ENCODE results near the gene AKR1D1.

The AKR1D1 gene

DNA sequence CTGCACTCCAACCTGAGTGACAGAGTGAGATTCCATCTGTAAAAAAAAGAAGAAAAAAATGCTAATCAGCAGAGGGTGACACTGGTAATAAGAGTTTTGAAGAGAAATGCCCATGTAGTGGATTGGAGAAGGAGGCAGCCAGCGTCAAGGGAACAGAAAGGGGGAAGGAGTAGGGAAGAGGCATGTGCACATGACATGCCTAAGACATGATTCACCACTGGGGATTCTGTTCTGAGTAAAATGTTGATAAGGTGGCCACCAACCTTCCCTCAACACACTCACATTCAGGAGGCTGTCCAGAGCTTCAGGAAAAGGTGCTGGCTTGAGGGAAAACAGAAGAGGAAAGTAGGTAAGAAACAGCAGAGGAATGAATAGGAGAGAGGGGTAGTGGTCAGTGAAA lies 39.9 kb downstream of the AKR1D1 start (continued):
- TF ChIP-seq EGR2 (tag by site-specific recombination; IDR thresholded peaks at IDR 0.05; ENCODE audit: low read depth), result no peak

DNA sequence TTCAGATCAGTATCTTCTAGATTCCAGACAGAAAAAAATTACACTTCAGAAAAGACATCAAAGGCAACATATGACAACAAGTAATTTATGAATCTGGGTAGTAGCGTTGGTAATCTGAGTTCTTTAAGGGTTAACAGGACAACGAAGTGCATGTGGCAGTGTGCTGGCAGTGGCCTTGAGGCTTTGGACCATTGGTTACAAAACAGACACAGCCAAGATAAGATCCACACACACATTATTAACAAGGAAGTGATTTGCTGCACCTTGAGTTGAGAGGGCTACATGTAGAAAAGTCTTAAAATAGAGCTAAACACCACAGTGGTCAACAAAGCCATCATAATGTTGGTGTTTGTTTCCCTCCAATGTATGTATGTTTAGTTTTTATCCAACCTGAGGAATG lies 40.6 kb downstream of the AKR1D1 start:
- POLR2A ChIA-PET, result no interaction called here
- CTCF ChIA-PET, result no interaction called here
- no peaks in the 10 kb centered on the region for H3K9me3 ChIP-seq (ENCODE audit: control insufficient read depth, insufficient read depth, low read depth, low read length)
- H3K36me3 ChIP-seq (ENCODE audit: control insufficient read depth in 2 of 2, insufficient read depth in 1 of 2, low read length in 2 of 2), result no peaks in the 10 kb centered on the region
- H3K27ac ChIP-seq (ENCODE audit: extremely low read depth, low read depth, low read length), result no peak overlapping the region
- no peak overlapping the region for H3K4me3 ChIP-seq (ENCODE audit: low read depth, low read length)
- TF ChIP-seq ZNF248 (tag by site-specific recombination; IDR thresholded peaks at IDR 0.05), result no peak
- TF ChIP-seq, protein P1, sequence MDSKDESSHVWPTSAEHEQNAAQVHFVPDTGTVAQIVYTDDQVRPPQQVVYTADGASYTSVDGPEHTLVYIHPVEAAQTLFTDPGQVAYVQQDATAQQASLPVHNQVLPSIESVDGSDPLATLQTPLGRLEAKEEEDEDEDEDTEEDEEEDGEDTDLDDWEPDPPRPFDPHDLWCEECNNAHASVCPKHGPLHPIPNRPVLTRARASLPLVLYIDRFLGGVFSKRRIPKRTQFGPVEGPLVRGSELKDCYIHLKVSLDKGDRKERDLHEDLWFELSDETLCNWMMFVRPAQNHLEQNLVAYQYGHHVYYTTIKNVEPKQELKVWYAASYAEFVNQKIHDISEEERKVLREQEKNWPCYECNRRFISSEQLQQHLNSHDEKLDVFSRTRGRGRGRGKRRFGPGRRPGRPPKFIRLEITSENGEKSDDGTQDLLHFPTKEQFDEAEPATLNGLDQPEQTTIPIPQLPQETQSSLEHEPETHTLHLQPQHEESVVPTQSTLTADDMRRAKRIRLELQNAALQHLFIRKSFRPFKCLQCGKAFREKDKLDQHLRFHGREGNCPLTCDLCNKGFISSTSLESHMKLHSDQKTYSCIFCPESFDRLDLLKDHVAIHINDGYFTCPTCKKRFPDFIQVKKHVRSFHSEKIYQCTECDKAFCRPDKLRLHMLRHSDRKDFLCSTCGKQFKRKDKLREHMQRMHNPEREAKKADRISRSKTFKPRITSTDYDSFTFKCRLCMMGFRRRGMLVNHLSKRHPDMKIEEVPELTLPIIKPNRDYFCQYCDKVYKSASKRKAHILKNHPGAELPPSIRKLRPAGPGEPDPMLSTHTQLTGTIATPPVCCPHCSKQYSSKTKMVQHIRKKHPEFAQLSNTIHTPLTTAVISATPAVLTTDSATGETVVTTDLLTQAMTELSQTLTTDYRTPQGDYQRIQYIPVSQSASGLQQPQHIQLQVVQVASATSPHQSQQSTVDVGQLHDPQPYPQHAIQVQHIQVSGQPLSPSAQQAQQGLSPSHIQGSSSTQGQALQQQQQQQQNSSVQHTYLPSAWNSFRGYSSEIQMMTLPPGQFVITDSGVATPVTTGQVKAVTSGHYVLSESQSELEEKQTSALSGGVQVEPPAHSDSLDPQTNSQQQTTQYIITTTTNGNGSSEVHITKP (tag by site-specific recombination; IDR thresholded peaks at IDR 0.05), result no peak
- no peak for TF ChIP-seq ZNF600 (tag by site-specific recombination; IDR thresholded peaks at IDR 0.05)
- TF ChIP-seq, protein P2, sequence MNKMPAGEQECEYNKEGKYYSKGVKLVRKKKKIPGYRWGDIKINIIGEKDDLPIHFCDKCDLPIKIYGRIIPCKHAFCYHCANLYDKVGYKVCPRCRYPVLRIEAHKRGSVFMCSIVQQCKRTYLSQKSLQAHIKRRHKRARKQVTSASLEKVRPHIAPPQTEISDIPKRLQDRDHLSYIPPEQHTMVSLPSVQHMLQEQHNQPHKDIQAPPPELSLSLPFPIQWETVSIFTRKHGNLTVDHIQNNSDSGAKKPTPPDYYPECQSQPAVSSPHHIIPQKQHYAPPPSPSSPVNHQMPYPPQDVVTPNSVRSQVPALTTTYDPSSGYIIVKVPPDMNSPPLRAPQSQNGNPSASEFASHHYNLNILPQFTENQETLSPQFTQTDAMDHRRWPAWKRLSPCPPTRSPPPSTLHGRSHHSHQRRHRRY (tag by site-specific recombination; IDR thresholded peaks at IDR 0.05), result no peak
- TF ChIP-seq, protein P3, sequence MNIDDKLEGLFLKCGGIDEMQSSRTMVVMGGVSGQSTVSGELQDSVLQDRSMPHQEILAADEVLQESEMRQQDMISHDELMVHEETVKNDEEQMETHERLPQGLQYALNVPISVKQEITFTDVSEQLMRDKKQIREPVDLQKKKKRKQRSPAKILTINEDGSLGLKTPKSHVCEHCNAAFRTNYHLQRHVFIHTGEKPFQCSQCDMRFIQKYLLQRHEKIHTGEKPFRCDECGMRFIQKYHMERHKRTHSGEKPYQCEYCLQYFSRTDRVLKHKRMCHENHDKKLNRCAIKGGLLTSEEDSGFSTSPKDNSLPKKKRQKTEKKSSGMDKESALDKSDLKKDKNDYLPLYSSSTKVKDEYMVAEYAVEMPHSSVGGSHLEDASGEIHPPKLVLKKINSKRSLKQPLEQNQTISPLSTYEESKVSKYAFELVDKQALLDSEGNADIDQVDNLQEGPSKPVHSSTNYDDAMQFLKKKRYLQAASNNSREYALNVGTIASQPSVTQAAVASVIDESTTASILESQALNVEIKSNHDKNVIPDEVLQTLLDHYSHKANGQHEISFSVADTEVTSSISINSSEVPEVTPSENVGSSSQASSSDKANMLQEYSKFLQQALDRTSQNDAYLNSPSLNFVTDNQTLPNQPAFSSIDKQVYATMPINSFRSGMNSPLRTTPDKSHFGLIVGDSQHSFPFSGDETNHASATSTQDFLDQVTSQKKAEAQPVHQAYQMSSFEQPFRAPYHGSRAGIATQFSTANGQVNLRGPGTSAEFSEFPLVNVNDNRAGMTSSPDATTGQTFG (tag by site-specific recombination; IDR thresholded peaks at IDR 0.05; ENCODE audit: borderline replicate concordance), result no peak
- TF ChIP-seq, protein P4, sequence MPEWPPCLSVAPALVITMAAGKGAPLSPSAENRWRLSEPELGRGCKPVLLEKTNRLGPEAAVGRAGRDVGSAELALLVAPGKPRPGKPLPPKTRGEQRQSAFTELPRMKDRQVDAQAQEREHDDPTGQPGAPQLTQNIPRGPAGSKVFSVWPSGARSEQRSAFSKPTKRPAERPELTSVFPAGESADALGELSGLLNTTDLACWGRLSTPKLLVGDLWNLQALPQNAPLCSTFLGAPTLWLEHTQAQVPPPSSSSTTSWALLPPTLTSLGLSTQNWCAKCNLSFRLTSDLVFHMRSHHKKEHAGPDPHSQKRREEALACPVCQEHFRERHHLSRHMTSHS (tag by site-specific recombination; IDR thresholded peaks at IDR 0.05), result no peak
- H3K4me1 ChIP-seq (ENCODE audit: control insufficient read depth, insufficient read depth, low read length), result no peaks in the 10 kb centered on the region

DNA sequence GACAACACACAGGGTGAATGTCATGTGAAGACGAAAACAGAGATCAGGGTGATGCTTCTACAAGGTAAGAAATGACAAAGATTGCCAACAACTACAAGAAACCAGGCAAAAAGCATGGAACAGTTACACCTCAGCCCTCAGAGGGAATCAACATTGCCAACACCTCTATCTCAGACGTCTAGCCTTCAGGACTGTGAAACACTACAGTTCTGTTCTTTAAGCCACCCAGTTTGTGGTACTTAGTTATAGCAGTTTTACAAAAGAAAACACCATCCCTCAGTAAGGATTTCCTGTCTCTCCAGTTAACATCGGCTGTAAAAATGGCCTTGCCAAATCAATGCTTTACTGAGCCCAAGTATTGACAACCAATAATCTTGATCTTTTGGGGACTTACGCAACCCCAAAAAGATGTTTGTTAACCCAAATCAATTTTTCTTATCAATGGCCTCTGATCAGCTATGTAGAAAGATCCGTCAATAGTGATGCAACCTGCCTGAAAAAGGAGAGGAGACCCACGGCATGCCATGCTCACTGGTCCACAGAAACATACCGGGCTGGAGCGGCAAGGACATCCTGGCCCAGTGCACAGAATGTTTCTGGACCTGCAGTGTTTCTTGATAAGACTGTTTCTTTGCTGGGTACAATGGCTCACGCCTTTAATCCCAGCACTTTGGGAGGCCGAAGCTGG lies 44.0 kb downstream of the AKR1D1 start:
- POLR2A ChIA-PET, result no interaction called here
- H3K36me3 ChIP-seq (ENCODE audit: control insufficient read depth in 2 of 2, insufficient read depth in 1 of 2, low read length in 2 of 2), result no peaks in the 10 kb centered on the region
- TF ChIP-seq BCL11B (tag by site-specific recombination; IDR thresholded peaks at IDR 0.05; ENCODE audit: low read depth) (no peak), SETDB1 (IDR thresholded peaks at IDR 0.05; ENCODE audit: insufficient read length, low read length) (no peak)
- TF ChIP-seq, protein P5, sequence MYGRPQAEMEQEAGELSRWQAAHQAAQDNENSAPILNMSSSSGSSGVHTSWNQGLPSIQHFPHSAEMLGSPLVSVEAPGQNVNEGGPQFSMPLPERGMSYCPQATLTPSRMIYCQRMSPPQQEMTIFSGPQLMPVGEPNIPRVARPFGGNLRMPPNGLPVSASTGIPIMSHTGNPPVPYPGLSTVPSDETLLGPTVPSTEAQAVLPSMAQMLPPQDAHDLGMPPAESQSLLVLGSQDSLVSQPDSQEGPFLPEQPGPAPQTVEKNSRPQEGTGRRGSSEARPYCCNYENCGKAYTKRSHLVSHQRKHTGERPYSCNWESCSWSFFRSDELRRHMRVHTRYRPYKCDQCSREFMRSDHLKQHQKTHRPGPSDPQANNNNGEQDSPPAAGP (tag by site-specific recombination; IDR thresholded peaks at IDR 0.05), result no peak
- TF ChIP-seq, protein P6, sequence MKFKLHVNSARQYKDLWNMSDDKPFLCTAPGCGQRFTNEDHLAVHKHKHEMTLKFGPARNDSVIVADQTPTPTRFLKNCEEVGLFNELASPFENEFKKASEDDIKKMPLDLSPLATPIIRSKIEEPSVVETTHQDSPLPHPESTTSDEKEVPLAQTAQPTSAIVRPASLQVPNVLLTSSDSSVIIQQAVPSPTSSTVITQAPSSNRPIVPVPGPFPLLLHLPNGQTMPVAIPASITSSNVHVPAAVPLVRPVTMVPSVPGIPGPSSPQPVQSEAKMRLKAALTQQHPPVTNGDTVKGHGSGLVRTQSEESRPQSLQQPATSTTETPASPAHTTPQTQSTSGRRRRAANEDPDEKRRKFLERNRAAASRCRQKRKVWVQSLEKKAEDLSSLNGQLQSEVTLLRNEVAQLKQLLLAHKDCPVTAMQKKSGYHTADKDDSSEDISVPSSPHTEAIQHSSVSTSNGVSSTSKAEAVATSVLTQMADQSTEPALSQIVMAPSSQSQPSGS (tag by site-specific recombination; IDR thresholded peaks at IDR 0.05; ENCODE audit: low read depth), result no peak
- CTCF ChIA-PET, result no interaction called here
- H3K4me3 ChIP-seq (ENCODE audit: low read depth, low read length), result no peak overlapping the region
- no peaks in the 10 kb centered on the region for H3K9me3 ChIP-seq (ENCODE audit: control insufficient read depth, insufficient read depth, low read depth, low read length)
- H3K4me1 ChIP-seq (ENCODE audit: control insufficient read depth, insufficient read depth, low read length), result no peaks in the 10 kb centered on the region
- no peak overlapping the region for H3K27ac ChIP-seq (ENCODE audit: extremely low read depth, low read depth, low read length)

Data from HEK293 (cell line).